ENCODE data around the gene HOXC12. TPM values are rescaled to one million over a fixed set of nuclear protein-coding genes. Genes with fewer than 3 reads are reported as not detected.

Gene HOXC12
- total RNA-seq, 1 experiment from 2014 or later: 5.1 TPM

- no peak for ATAC-seq
- TF ChIP-seq POLR2AphosphoS5 (IDR thresholded peaks at IDR 0.05; ENCODE audit: low read depth, low read length) (peak; percentile 48; the same call in 1 of the 2 replicates), TCF7L2 (IDR thresholded peaks at IDR 0.05; ENCODE audit: low read depth, low read length) (no peak)
- Histone ChIP-seq H3K36me3 (ENCODE audit: control insufficient read depth, insufficient read depth, low read length) (peaks cover 5% of the 10 kb centered on the region), H3K27ac (ENCODE audit: low read length) (peak overlapping the region; percentile 99), H3K9me3 (ENCODE audit: control insufficient read depth, insufficient read depth, low read depth, low read length) (no peaks in the 10 kb centered on the region), H3K4me1 (ENCODE audit: control insufficient read depth, insufficient read depth, low read length) (peaks cover 52% of the 10 kb centered on the region), H3K4me3 (ENCODE audit: low read depth in 2 of 2, low read length in 2 of 2) (peak overlapping the region; percentile 86 to 98), H3K27me3 (ENCODE audit: control insufficient read depth, insufficient read depth, low read length) (no peaks in the 10 kb centered on the region)
- ChIA-PET POLR2A (no interaction called here), CTCF (interaction anchor here (0.6 to 1.2 kb wide), 2 partner anchors 17 to 40 kb away, joined by 4 to 5 read pairs; no protein-coding TSS in a partner anchor)
- in situ Hi-C loops (cut with HindIII; ENCODE audit: low pct_unique_long_range_greater_than_20kb, low sequenced_read_pairs): no loop called here
- BruUV-seq (replicated peaks): no TSS peak
- DNase-seq (ENCODE audit: low read depth, low spot score): no peak
- intact Hi-C loops (cut with micrococcal nuclease; ENCODE audit: unreplicated experiment): no loop called here
Observed at GRCh38 chr12:53941750-53942149, 13.0 kb upstream of the HOXC12 start.

DNA sequence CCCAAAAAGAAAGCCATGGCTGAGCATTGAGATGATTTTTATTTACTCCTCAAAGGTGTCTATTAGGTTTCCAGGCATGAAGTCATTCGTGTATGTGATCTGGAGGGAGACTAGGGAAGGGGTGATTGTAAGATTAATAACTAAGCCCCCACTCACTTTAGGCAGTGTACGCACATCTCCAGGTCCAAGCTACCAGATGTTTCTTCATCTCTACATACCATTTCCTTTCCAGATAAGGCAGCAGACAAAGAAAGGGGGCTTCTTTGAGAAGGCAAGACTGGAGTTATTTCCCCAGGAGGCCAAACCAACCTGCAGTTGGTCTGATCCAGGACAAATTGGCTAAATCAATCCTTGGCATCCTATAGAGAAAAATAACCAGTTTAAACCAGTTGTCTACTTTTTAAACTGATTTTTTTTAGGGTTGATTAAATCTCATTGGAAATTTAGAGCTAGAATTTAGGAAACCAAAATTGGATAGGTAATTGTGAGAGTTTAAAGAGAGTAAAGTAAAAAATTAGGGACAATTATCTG is 12.2 kb upstream of the HOXC12 start:
- Histone ChIP-seq H3K27ac (ENCODE audit: low read length) (peak overlapping the region; percentile 99), H3K27me3 (ENCODE audit: control insufficient read depth, insufficient read depth, low read length) (no peaks in the 10 kb centered on the region), H3K36me3 (ENCODE audit: control insufficient read depth, insufficient read depth, low read length) (peaks cover 5% of the 10 kb centered on the region), H3K4me1 (ENCODE audit: control insufficient read depth, insufficient read depth, low read length) (peaks cover 52% of the 10 kb centered on the region), H3K9me3 (ENCODE audit: control insufficient read depth, insufficient read depth, low read depth, low read length) (no peaks in the 10 kb centered on the region), H3K4me3 (ENCODE audit: low read depth in 2 of 2, low read length in 2 of 2) (peak overlapping the region; percentile 86 to 98)
- no peak for DNase-seq (ENCODE audit: low read depth, low spot score)
- BruUV-seq (replicated peaks): no TSS peak
- ChIA-PET CTCF (interaction anchor here (0.6 kb wide), 2 partner anchors 16 to 18 kb away, joined by 3 to 5 read pairs; no protein-coding TSS in a partner anchor), POLR2A (no interaction called here)
- TF ChIP-seq, protein P1, sequence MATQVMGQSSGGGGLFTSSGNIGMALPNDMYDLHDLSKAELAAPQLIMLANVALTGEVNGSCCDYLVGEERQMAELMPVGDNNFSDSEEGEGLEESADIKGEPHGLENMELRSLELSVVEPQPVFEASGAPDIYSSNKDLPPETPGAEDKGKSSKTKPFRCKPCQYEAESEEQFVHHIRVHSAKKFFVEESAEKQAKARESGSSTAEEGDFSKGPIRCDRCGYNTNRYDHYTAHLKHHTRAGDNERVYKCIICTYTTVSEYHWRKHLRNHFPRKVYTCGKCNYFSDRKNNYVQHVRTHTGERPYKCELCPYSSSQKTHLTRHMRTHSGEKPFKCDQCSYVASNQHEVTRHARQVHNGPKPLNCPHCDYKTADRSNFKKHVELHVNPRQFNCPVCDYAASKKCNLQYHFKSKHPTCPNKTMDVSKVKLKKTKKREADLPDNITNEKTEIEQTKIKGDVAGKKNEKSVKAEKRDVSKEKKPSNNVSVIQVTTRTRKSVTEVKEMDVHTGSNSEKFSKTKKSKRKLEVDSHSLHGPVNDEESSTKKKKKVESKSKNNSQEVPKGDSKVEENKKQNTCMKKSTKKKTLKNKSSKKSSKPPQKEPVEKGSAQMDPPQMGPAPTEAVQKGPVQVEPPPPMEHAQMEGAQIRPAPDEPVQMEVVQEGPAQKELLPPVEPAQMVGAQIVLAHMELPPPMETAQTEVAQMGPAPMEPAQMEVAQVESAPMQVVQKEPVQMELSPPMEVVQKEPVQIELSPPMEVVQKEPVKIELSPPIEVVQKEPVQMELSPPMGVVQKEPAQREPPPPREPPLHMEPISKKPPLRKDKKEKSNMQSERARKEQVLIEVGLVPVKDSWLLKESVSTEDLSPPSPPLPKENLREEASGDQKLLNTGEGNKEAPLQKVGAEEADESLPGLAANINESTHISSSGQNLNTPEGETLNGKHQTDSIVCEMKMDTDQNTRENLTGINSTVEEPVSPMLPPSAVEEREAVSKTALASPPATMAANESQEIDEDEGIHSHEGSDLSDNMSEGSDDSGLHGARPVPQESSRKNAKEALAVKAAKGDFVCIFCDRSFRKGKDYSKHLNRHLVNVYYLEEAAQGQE (IDR thresholded peaks at IDR 0.05; ENCODE audit: insufficient read depth in 1 of 2, low read depth in 2 of 2, low read length in 1 of 2): no peak
- TF ChIP-seq TCF7L2 (IDR thresholded peaks at IDR 0.05; ENCODE audit: low read depth, low read length) (no peak), CTCF (IDR thresholded peaks at IDR 0.05) (no peak), SIN3A (IDR thresholded peaks at IDR 0.05; ENCODE audit: borderline replicate concordance, insufficient read depth, low read depth, low read length) (no peak), POLR2AphosphoS5 (IDR thresholded peaks at IDR 0.05; ENCODE audit: low read depth, low read length) (no peak)
- intact Hi-C loops (cut with micrococcal nuclease; ENCODE audit: unreplicated experiment) (no loop called here), in situ Hi-C loops (cut with HindIII; ENCODE audit: low pct_unique_long_range_greater_than_20kb, low sequenced_read_pairs) (no loop called here)
- ATAC-seq: no peak

DNA sequence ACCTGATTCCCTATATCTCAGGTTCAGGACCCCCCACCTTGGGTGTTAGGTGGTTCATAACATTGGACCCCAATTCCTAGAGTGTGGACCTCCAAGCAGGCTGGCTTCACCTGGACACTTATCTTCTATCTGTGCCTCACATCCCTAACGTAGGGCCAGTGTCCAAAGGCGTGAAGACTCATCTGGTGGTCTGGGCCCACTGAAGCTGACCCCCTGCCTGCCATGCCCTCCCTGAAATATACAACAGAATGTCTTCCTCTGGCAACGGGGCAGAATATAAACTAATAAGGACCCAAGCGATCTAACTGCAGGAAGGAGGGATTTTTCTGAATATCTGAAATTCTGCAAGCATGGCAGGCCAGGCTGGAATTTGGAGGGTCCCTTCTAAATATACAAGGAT is 10.5 kb upstream of the HOXC12 start:
- Histone ChIP-seq H3K27me3 (ENCODE audit: control insufficient read depth, insufficient read depth, low read length) (no peaks in the 10 kb centered on the region), H3K27ac (ENCODE audit: low read length) (peak overlapping the region; percentile 99), H3K4me3 (ENCODE audit: low read depth in 2 of 2, low read length in 2 of 2) (peak overlapping the region in 1 of 2 experiments; percentile 29; a peak in 3 of 4 replicates), H3K36me3 (ENCODE audit: control insufficient read depth, insufficient read depth, low read length) (peaks cover 5% of the 10 kb centered on the region), H3K9me3 (ENCODE audit: control insufficient read depth, insufficient read depth, low read depth, low read length) (no peaks in the 10 kb centered on the region), H3K4me1 (ENCODE audit: control insufficient read depth, insufficient read depth, low read length) (peaks cover 62% of the 10 kb centered on the region)
- DNase-seq (ENCODE audit: low read depth, low spot score) (no peak), ATAC-seq (no peak)
- ChIA-PET CTCF (no interaction called here), POLR2A (interaction anchor here (0.6 kb wide), 1 partner anchor 14 kb away, joined by 4 read pairs; no protein-coding TSS in a partner anchor)
- no peak for TF ChIP-seq POLR2AphosphoS5 (IDR thresholded peaks at IDR 0.05; ENCODE audit: low read depth, low read length)
- TF ChIP-seq CTCF (IDR thresholded peaks at IDR 0.05): no peak
- TF ChIP-seq TCF7L2 (IDR thresholded peaks at IDR 0.05; ENCODE audit: low read depth, low read length): no peak
- TF ChIP-seq, protein P1 (IDR thresholded peaks at IDR 0.05; ENCODE audit: insufficient read depth in 1 of 2, low read depth in 2 of 2, low read length in 1 of 2): no peak
- TF ChIP-seq SIN3A (IDR thresholded peaks at IDR 0.05; ENCODE audit: borderline replicate concordance, insufficient read depth, low read depth, low read length): no peak
- no TSS peak for BruUV-seq (replicated peaks)
- in situ Hi-C loops (cut with HindIII; ENCODE audit: low pct_unique_long_range_greater_than_20kb, low sequenced_read_pairs): no loop called here
- intact Hi-C loops (cut with micrococcal nuclease; ENCODE audit: unreplicated experiment): no loop called here

Measured in Panc1 (cell line).